Measurements from ENCODE around the gene MALAT1.

- no peak for TF ChIP-seq POLR2A (IDR thresholded peaks at IDR 0.05; ENCODE audit: low read length)
- no peak for TF ChIP-seq GATA1 (IDR thresholded peaks at IDR 0.05; ENCODE audit: low read depth, low read length)
Observed at GRCh38 chr11:65471447-65471891, 27.4 kb upstream of the MALAT1 start.

All from erythroblast (primary cell).